Osteoblast (primary cell): ENCODE data around the gene ZNF195. TPM values are rescaled to one million over a fixed set of nuclear protein-coding genes. Genes with fewer than 3 reads are reported as not detected.

Experiments used
- DNase-seq: peaks from one replicate; pipeline ENCODE4 v3.0.0; 2011; ENCODE audit warnings: low spot score, mixed read lengths; ENCODE audit not compliant: insufficient read length; ENCODE audit errors: missing footprints
- H2AFZ ChIP-seq: 2 replicates; pipeline ENCODE4 v1.6.0; 2011; ENCODE audit warnings: mild to moderate bottlenecking, low read length
- H3K27ac ChIP-seq: 2 replicates; pipeline ENCODE4 v1.5.1; 2011; ENCODE audit warnings: mild to moderate bottlenecking, low read depth, low read length, moderate library complexity
- H3K27me3 ChIP-seq: 2 replicates; pipeline ENCODE4 v1.6.0; 2012; ENCODE audit warnings: mild to moderate bottlenecking, control low read depth, inconsistent platforms, low read length, moderate library complexity; ENCODE audit not compliant: insufficient read depth
- H3K36me3 ChIP-seq: 2 replicates; pipeline ENCODE4 v1.5.1; 2011; ENCODE audit warnings: mild to moderate bottlenecking, low read length, control low read depth, moderate library complexity; ENCODE audit not compliant: insufficient read depth
- H3K4me1 ChIP-seq: 2 replicates; pipeline ENCODE4 v1.5.1; 2011; ENCODE audit warnings: mild to moderate bottlenecking, low read length, control low read depth, moderate library complexity; ENCODE audit not compliant: insufficient read depth
- H3K4me2 ChIP-seq: 2 replicates; pipeline ENCODE4 v1.6.0; 2011; ENCODE audit warnings: mild to moderate bottlenecking, low read length; ENCODE audit not compliant: insufficient read depth
- H3K4me3 ChIP-seq: fragments of 200-600 bp; sonication (generic); 3 replicates; pipeline ENCODE4 v1.5.1; 2012; ENCODE audit warnings: mild to moderate bottlenecking, low read length, inconsistent platforms; ENCODE audit not compliant: insufficient read depth
- H3K79me2 ChIP-seq: 2 replicates; pipeline ENCODE4 v1.6.0; 2012; ENCODE audit warnings: mild to moderate bottlenecking, low read length, control low read depth, inconsistent platforms; ENCODE audit not compliant: insufficient read depth
- H3K9me3 ChIP-seq: 2 replicates; pipeline ENCODE4 v1.5.1; 2011; ENCODE audit warnings: low read depth, low read length, control low read depth
- H4K20me1 ChIP-seq: 2 replicates; pipeline ENCODE4 v1.6.0; 2012; ENCODE audit warnings: mild to moderate bottlenecking, low read length, control low read depth; ENCODE audit not compliant: insufficient read depth
- CTCF ChIP-seq: IDR thresholded peaks from 2 replicates; pipeline ENCODE4 v1.5.1; 2011; ENCODE audit warnings: mild to moderate bottlenecking, low read depth, low read length, moderate library complexity; ENCODE audit errors: extremely low read depth
- total RNA-seq: library from RNA; depleted of rRNA; stranded (reverse); fragments of >200 nt; gene quantifications from 2 replicates; pipeline ENCODE4 v1.2.3, GENCODE V29; 2012

The ZNF195 gene
- total RNA-seq, 1 donor = 19.2 TPM

- peaks cover 14% of the 10 kb centered on the region for H3K27me3 ChIP-seq
- no peak overlapping the region for H2AFZ ChIP-seq
- H3K4me1 ChIP-seq = no peaks in the 10 kb centered on the region
- H3K79me2 ChIP-seq = no peaks in the 10 kb centered on the region
- no peak for DNase-seq
- no peaks in the 10 kb centered on the region for H3K36me3 ChIP-seq
- peaks cover 3% of the 10 kb centered on the region for H3K9me3 ChIP-seq
- no peak for TF ChIP-seq CTCF
- H3K4me2 ChIP-seq = no peak overlapping the region
- no peaks in the 10 kb centered on the region for H4K20me1 ChIP-seq
- no peak overlapping the region for H3K4me3 ChIP-seq
- H3K27ac ChIP-seq = no peak overlapping the region
Observed at GRCh38 chr11:3347127-3347526, 31.8 kb downstream of the ZNF195 start.

- DNase-seq = no peak
- Histone ChIP-seq H3K4me1 (no peaks in the 10 kb centered on the region), H3K27ac (no peak overlapping the region), H2AFZ (no peak overlapping the region), H3K9me3 (peaks cover 3% of the 10 kb centered on the region), H3K4me2 (no peak overlapping the region), H4K20me1 (no peaks in the 10 kb centered on the region), H3K4me3 (no peak overlapping the region), H3K79me2 (no peaks in the 10 kb centered on the region), H3K27me3 (peaks cover 16% of the 10 kb centered on the region), H3K36me3 (no peaks in the 10 kb centered on the region)
- TF ChIP-seq CTCF = no peak
Observed at GRCh38 chr11:3346587-3346986, 32.4 kb downstream of the ZNF195 start.

GRCh38 chr11:3345736-3346135 is 33.2 kb downstream of the ZNF195 start:
- no peak overlapping the region for H3K4me3 ChIP-seq
- H3K36me3 ChIP-seq = no peaks in the 10 kb centered on the region
- no peak for TF ChIP-seq CTCF
- DNase-seq = no peak
- H4K20me1 ChIP-seq = no peaks in the 10 kb centered on the region
- H3K79me2 ChIP-seq = no peaks in the 10 kb centered on the region
- no peaks in the 10 kb centered on the region for H3K4me1 ChIP-seq
- H3K27me3 ChIP-seq = peaks cover 16% of the 10 kb centered on the region
- H3K4me2 ChIP-seq = no peak overlapping the region
- H3K27ac ChIP-seq = no peak overlapping the region
- H3K9me3 ChIP-seq = peaks cover 3% of the 10 kb centered on the region
- no peak overlapping the region for H2AFZ ChIP-seq

GRCh38 chr11:3344327-3345174 is 34.4 kb downstream of the ZNF195 start:
- H3K36me3 ChIP-seq = no peaks in the 10 kb centered on the region
- H2AFZ ChIP-seq = no peak overlapping the region
- TF ChIP-seq CTCF = no peak
- H3K27ac ChIP-seq = no peak overlapping the region
- H3K79me2 ChIP-seq = no peaks in the 10 kb centered on the region
- H4K20me1 ChIP-seq = no peaks in the 10 kb centered on the region
- H3K4me2 ChIP-seq = no peak overlapping the region
- no peak for DNase-seq
- peaks cover 16% of the 10 kb centered on the region for H3K27me3 ChIP-seq
- H3K4me3 ChIP-seq = no peak overlapping the region
- H3K4me1 ChIP-seq = peaks cover 8% of the 10 kb centered on the region
- peaks cover 3% of the 10 kb centered on the region for H3K9me3 ChIP-seq
